Cardiac septum (tissue), 1 donor: ENCODE measurements around the gene CCDC71. TPM values are rescaled to one million over a fixed set of nuclear protein-coding genes. Genes with fewer than 3 reads are reported as not detected.

ENCODE experiments used
- total RNA-seq: library from RNA; stranded (reverse); fragmentation: NEBNext Ultra II Directional; extraction: Animal tissue kit (Norgen Biotek cat#: 25700); gene quantifications from one replicate; pipeline ENCODE4 v1.2.1, GENCODE V29; 2021
- donor health status: DM: no; HTN: no; CAD: no.

CCDC71 gene
- total RNA-seq, 1 donor from 2014 or later, result 11.4 TPM

Other genes starting within 250 kb of the CCDC71 start
- 121 TPM for gene ARIH2, start 247.5 kb downstream of the CCDC71 start, total RNA-seq
- gene P4HTM, start 176.1 kb downstream of the CCDC71 start, total RNA-seq, result 37.0 TPM
- 96.6 TPM for gene WDR6, start 158.9 kb downstream of the CCDC71 start, total RNA-seq
- gene DALRD3, start 147.8 kb downstream of the CCDC71 start, total RNA-seq, result 13.6 TPM
- gene NDUFAF3, start 144.2 kb downstream of the CCDC71 start, total RNA-seq, result 140 TPM
- 49.5 TPM for gene IMPDH2, start 136.9 kb downstream of the CCDC71 start, total RNA-seq
- 54.5 TPM for gene QRICH1, start 72.3 kb downstream of the CCDC71 start, total RNA-seq
- 149 TPM for gene QARS1, start 61.6 kb downstream of the CCDC71 start, total RNA-seq
- 58.5 TPM for gene USP19, start 45.5 kb downstream of the CCDC71 start, total RNA-seq
- 788 TPM for gene LAMB2, start 33.3 kb downstream of the CCDC71 start, total RNA-seq
- gene KLHDC8B, start 5.3 kb upstream of the CCDC71 start, total RNA-seq, result 132 TPM
- gene C3orf62, start 110.9 kb upstream of the CCDC71 start, total RNA-seq, result 2.9 TPM
- 44.5 TPM for gene USP4, start 173.7 kb upstream of the CCDC71 start, total RNA-seq
- gene GPX1, start 192.0 kb upstream of the CCDC71 start, total RNA-seq, result 106 TPM
- gene RHOA, start 245.6 kb upstream of the CCDC71 start, total RNA-seq, result 340 TPM
- gene TCTA, start 246.1 kb upstream of the CCDC71 start, total RNA-seq, result 26.5 TPM